ENCODE data around the gene SAMHD1. TPM values are rescaled to one million over a fixed set of nuclear protein-coding genes. Genes with fewer than 3 reads are reported as not detected.

Gene SAMHD1
- total and polyA plus RNA-seq, 2 of the 13 experiments (the other 11 are each of a cell fraction or from before 2014, with no cell fraction given) = 16.9 to 43.5 TPM

DNA sequence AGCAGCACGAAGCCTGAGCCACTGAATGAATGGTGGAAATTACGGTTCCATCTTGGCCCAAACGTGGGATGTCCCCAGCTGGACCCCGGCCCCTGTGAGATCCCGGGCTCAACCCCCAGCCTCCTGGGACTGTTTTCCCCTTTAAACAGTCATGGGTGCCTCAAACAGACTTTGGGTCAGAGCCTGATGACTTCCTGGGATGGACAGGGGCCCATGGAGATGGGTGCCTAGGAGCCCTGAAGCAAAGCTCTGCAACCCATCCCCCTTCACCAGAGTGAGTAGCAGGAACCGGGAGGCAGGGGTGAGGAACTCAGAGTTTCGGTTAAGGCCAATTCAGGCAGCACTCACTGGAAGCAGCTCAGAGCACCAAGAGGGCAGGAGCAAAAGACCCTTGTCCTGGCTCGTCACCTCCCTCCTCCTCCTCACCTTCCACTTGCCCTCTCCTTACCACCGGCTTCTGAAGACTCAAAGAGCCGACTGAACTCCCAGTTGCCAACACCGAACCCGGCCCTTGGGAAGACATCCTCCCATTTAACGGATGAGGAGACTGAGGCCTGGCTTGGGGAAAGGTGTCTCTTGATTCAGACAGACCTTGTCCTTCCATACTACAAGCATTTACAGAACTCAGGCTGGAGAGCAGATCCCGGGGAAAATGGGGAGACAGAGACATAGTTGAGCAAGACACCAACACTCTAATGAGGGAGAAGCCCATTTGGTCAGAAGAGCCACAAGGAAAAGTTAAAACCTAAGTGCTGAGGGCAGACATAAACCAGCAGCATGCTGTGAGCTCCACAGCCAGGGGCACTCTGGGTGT is 90.5 kb downstream of the SAMHD1 start (continued):
- TF ChIP-seq CHD2 (IDR thresholded peaks at IDR 0.05; ENCODE audit: low read depth, low read length) = no peak
- TF ChIP-seq CERS6 (CRISPR knock-in tag; IDR thresholded peaks at IDR 0.05) = no peak
- TF ChIP-seq MAZ (IDR thresholded peaks at IDR 0.05; ENCODE audit: borderline replicate concordance, low read depth, low read length) = no peak
- no peak for TF ChIP-seq MAZ (CRISPR knock-in tag; IDR thresholded peaks at IDR 0.05; ENCODE audit: low read depth)
- no peak for TF ChIP-seq NR3C1 (CRISPR knock-in tag; IDR thresholded peaks at IDR 0.05)
- no peak for TF ChIP-seq XBP1 (CRISPR knock-in tag; IDR thresholded peaks at IDR 0.05)
- no peak for TF ChIP-seq POLR2AphosphoS2 (IDR thresholded peaks at IDR 0.05; ENCODE audit: low read depth, low read length)
- no peak for TF ChIP-seq ZNF616 (CRISPR knock-in tag; IDR thresholded peaks at IDR 0.05; ENCODE audit: low read depth)
- TF ChIP-seq TEAD2 (CRISPR knock-in tag; IDR thresholded peaks at IDR 0.05) = no peak
- 0 out of 2 replicates have a peak, but pooled peaks have one; percentile 34 for TF ChIP-seq RCOR2 (CRISPR knock-in tag; IDR thresholded peaks at IDR 0.05)
- no peak for TF ChIP-seq ZNF576 (CRISPR knock-in tag; IDR thresholded peaks at IDR 0.05)
- TF ChIP-seq ZBTB40 (IDR thresholded peaks at IDR 0.05) = no peak
- TF ChIP-seq ZBTB40 (CRISPR knock-in tag; IDR thresholded peaks at IDR 0.05) = peak; percentile 26; the same call in 1 of the 2 replicates
- no peak for TF ChIP-seq STAT5B (CRISPR knock-in tag; IDR thresholded peaks at IDR 0.05)
- TF ChIP-seq ZNF570 (CRISPR knock-in tag; IDR thresholded peaks at IDR 0.05; ENCODE audit: borderline replicate concordance) = no peak
- TF ChIP-seq, protein P1, sequence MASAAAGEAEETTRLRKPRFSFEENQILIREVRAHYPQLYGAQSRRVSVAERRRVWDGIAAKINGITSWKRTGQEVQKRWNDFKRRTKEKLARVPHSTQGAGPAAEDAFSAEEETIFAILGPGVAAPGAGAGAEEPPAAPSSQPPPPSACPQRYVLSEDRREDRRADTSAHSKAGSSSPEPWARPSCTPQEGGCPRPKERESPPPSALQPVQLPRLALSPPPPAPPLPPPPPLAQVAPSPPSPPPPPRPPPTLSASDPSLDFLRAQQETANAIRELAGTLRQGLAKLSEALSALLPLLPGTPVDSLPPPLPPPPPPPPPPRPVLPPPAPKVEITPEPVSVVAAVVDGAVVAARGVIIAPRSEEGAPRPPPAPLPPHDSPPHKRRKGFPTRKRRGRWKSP (CRISPR knock-in tag; IDR thresholded peaks at IDR 0.05) = no peak
- TF ChIP-seq, protein P2, sequence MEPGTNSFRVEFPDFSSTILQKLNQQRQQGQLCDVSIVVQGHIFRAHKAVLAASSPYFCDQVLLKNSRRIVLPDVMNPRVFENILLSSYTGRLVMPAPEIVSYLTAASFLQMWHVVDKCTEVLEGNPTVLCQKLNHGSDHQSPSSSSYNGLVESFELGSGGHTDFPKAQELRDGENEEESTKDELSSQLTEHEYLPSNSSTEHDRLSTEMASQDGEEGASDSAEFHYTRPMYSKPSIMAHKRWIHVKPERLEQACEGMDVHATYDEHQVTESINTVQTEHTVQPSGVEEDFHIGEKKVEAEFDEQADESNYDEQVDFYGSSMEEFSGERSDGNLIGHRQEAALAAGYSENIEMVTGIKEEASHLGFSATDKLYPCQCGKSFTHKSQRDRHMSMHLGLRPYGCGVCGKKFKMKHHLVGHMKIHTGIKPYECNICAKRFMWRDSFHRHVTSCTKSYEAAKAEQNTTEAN (CRISPR knock-in tag; conservative IDR thresholded peaks at IDR 0.05) = no peak
